HepG2 (cell line): ENCODE results near the gene JPT1. TPM values are rescaled to one million over a fixed set of nuclear protein-coding genes. Genes with fewer than 3 reads are reported as not detected.

Source experiments
- ATAC-seq: fragments of 200-7000 bp; cut with Tn5 transposase; 3 replicates; pipeline ENCODE4 v1.9.1; 2020; ENCODE audit warnings: mild to moderate bottlenecking, moderate library complexity
- BruUV-seq: library from RNA; stranded (reverse); fragments of 400-500 nt; replicated peaks from 2 replicates; lab custom pipeline; 2021; lab: Mats Ljungman, UMichigan
- CTCF ChIA-PET: fragments of 300-600 bp; formaldehyde crosslinking; extraction: SDS; loops from one replicate; lab custom pipeline; 2021; ENCODE audit warnings: low total read pairs, inconsistent platforms, low intra/inter-chr PET ratio; lab: Yijun Ruan, JAX
- POLR2A ChIA-PET: fragments of 350-600 bp; sonication (Branson Sonifier 250); formaldehyde crosslinking; loops from one replicate; lab custom pipeline; 2020; ENCODE audit warnings: antibody characterized with exemption, inconsistent platforms; lab: Yijun Ruan, JAX
- DNase-seq: peaks from one replicate; pipeline ENCODE4 v3.0.0-alpha.2; 2015; ENCODE audit warnings: low spot score
- FAIRE-seq: peaks from 3 replicates; lab custom pipeline; 2011; peaks lifted over from hg19 to GRCh38; lab: Jason Lieb, UNC
- H2AFZ ChIP-seq: one replicate; pipeline ENCODE4 v1.6.1; 2011; ENCODE audit warnings: low read length, inconsistent platforms
- H3K27ac ChIP-seq: fragments of 300-600 bp; 3 replicates; pipeline ENCODE4 v1.8.0; 2011; ENCODE audit warnings: mixed run types, mild to moderate bottlenecking, mixed read lengths, low read length, inconsistent platforms; ENCODE audit not compliant: insufficient read depth; ENCODE audit errors: extremely low read length
- H3K27me3 ChIP-seq, 2 experiments: fragments of 200-600 bp in 1 of 2; 2 replicates in 1 of 2; 3 replicates in 1 of 2; pipeline versions ENCODE4 v1.6.0 to v1.8.0; 2011; ENCODE audit warnings: low read length in 2 of 2, mild to moderate bottlenecking in 2 of 2, moderate library complexity in 2 of 2, inconsistent platforms in 1 of 2; ENCODE audit not compliant: insufficient read depth in 2 of 2, control insufficient read depth in 1 of 2
- H3K36me3 ChIP-seq, 2 experiments: fragments of 200-600 bp in 1 of 2; replicated peaks in 1 of 2; 2 replicates in 1 of 2; 3 replicates in 1 of 2; pipeline versions ENCODE4 v1.5.1 to v1.8.0; 2011; ENCODE audit warnings: low read length in 2 of 2, inconsistent platforms in 1 of 2; ENCODE audit not compliant: insufficient read depth in 2 of 2, control insufficient read depth in 1 of 2
- H3K4me1 ChIP-seq: 2 replicates; pipeline ENCODE4 v1.5.1; 2012; ENCODE audit warnings: low read length, inconsistent platforms; ENCODE audit not compliant: insufficient read depth
- H3K4me2 ChIP-seq: 2 replicates; pipeline ENCODE4 v1.6.0; 2011; ENCODE audit warnings: low read depth, low read length, inconsistent platforms
- H3K4me3 ChIP-seq, 3 experiments: fragments of 200-600 bp in 1 of 3; sonication (generic), shearing (Covaris generic) in 1 of 3; replicated peaks in 1 of 3; 2 replicates each; pipeline ENCODE4 v1.5.1; 2011 to 2016; ENCODE audit warnings: low read length in 3 of 3, inconsistent platforms in 2 of 3, low read depth in 2 of 3, mild to moderate bottlenecking in 2 of 3, control low read depth in 1 of 3, mixed read lengths in 1 of 3; ENCODE audit not compliant: insufficient read depth in 1 of 3
- H3K79me2 ChIP-seq: one replicate; pipeline ENCODE4 v1.6.1; 2011; ENCODE audit warnings: low read length, inconsistent platforms; ENCODE audit not compliant: insufficient read depth
- H3K9ac ChIP-seq: 2 replicates; pipeline ENCODE4 v1.6.0; 2011; ENCODE audit warnings: mild to moderate bottlenecking, low read depth, low read length, inconsistent platforms; ENCODE audit not compliant: insufficient read depth
- H3K9me3 ChIP-seq: 2 replicates; pipeline ENCODE4 v1.5.1; 2012; ENCODE audit warnings: mild to moderate bottlenecking, low read length
- H4K20me1 ChIP-seq: 2 replicates; pipeline ENCODE4 v1.6.0; 2011; ENCODE audit warnings: inconsistent platforms, mild to moderate bottlenecking, low read length, moderate library complexity; ENCODE audit not compliant: insufficient read depth
- AFF4 ChIP-seq: sonication (generic); formaldehyde crosslinking; IDR thresholded peaks from 2 replicates; pipeline ENCODE4 v1.4.0; 2020; ENCODE audit warnings: missing genetic modification reagents
- FOXO4 ChIP-seq: sonication (generic); formaldehyde crosslinking; conservative IDR thresholded peaks from 2 replicates; pipeline ENCODE4 v1.8.1; 2023; ENCODE audit warnings: missing genetic modification reagents
- GATAD1 ChIP-seq: IDR thresholded peaks from 2 replicates; pipeline ENCODE4 v1.6.1; 2016; ENCODE audit warnings: missing genetic modification reagents, missing compliant biosample characterization
- GMEB2 ChIP-seq: IDR thresholded peaks from 2 replicates; pipeline ENCODE4 v1.6.1; 2016; ENCODE audit warnings: missing biosample characterization, missing genetic modification reagents, low read depth
- GZF1 ChIP-seq: sonication (generic); formaldehyde crosslinking; IDR thresholded peaks from 2 replicates; pipeline ENCODE4 v1.5.1; 2020; ENCODE audit warnings: mild to moderate bottlenecking, missing genetic modification reagents
- KDM1A ChIP-seq: IDR thresholded peaks from 2 replicates; pipeline ENCODE4 v1.6.1; 2016; ENCODE audit warnings: missing compliant biosample characterization
- MEIS1 ChIP-seq: sonication (generic); formaldehyde crosslinking; IDR thresholded peaks from 2 replicates; pipeline ENCODE4 v1.9.0; 2021; ENCODE audit warnings: mild to moderate bottlenecking, missing genetic modification reagents, moderate library complexity, borderline replicate concordance
- POLR2G ChIP-seq: fragments of 200-400 bp; formaldehyde crosslinking; IDR thresholded peaks from 2 replicates; pipeline ENCODE4 v1.6.1; 2018; ENCODE audit warnings: mild to moderate bottlenecking, low read depth, low read length, moderate library complexity
- RBAK ChIP-seq: sonication (generic); formaldehyde crosslinking; IDR thresholded peaks from 2 replicates; pipeline ENCODE4 v1.5.1; 2020; ENCODE audit warnings: mild to moderate bottlenecking, missing genetic modification reagents
- SNRNP70 ChIP-seq: fragments of 200-400 bp; formaldehyde crosslinking; IDR thresholded peaks from 2 replicates; pipeline ENCODE4 v1.6.1; 2017; ENCODE audit warnings: mild to moderate bottlenecking, low read depth, low read length, moderate library complexity
- SP140L ChIP-seq: sonication (generic); formaldehyde crosslinking; IDR thresholded peaks from 2 replicates; pipeline ENCODE4 v1.4.0; 2020; ENCODE audit warnings: missing genetic modification reagents, borderline replicate concordance
- ZNF18 ChIP-seq: sonication (generic); formaldehyde crosslinking; IDR thresholded peaks from 2 replicates; pipeline ENCODE4 v1.8.0; 2022; ENCODE audit warnings: mild to moderate bottlenecking, missing genetic modification reagents; ENCODE audit not compliant: insufficient replicate concordance
- ZNF468 ChIP-seq: sonication (generic); formaldehyde crosslinking; IDR thresholded peaks from 2 replicates; pipeline ENCODE4 v1.8.0; 2022; ENCODE audit warnings: mild to moderate bottlenecking, moderate library complexity, missing genetic modification reagents
- ZNF691 ChIP-seq: sonication (generic); formaldehyde crosslinking; IDR thresholded peaks from 2 replicates; pipeline ENCODE4 v1.4.0; 2020; ENCODE audit warnings: missing genetic modification reagents, low read depth, mild to moderate bottlenecking, borderline replicate concordance
- WGBS: methylation state at CpG from one replicate; pipeline ENCODE4 v1.1.6; 2017; ENCODE audit warnings: low lambda C conversion rate; 5-methylcytosine and 5-hydroxymethylcytosine counted together
- in situ Hi-C: cut with HindIII; loops from 2 replicates; pipeline ENCODE4 v1.10.0; 2017; ENCODE audit warnings: low pct_unique_long_range_greater_than_20kb; ENCODE audit not compliant: extremely low pct_ligation_motif_present
- intact Hi-C: fragments of 100-400 bp; cut with micrococcal nuclease; formaldehyde crosslinking; loops from one replicate; pipeline ENCODE4 v1.10.0; 2022; ENCODE audit not compliant: unreplicated experiment
- polyA plus RNA-seq, 8 experiments: library from polyadenylated mRNA; depleted of rRNA in 3 of 8; stranded (reverse) in 7 of 8; unstranded in 1 of 8; fragments of >200 nt; fragmentation: Illumina TruSeq in 4 of 8; extraction: Trizol in 4 of 8; gene quantifications; 2 replicates each; pipeline versions ENCODE4 v1.2.1 to v1.2.3, GENCODE V29; 2011 to 2016; ENCODE audit warnings: low read depth in 4 of 8, missing spikeins in 1 of 8, mixed read lengths in 1 of 8; ENCODE audit not compliant: insufficient read depth in 1 of 8
- total RNA-seq, 5 experiments: library from RNA; depleted of rRNA; stranded (reverse); fragments of >200 nt; fragmentation: Illumina TruSeq; extraction: Trizol; gene quantifications; 2 replicates each; pipeline ENCODE4 v1.2.3, GENCODE V29; 2016; ENCODE audit warnings: low read depth in 1 of 5

The JPT1 gene
- total and polyA plus RNA-seq, 2 of the 13 experiments (the other 11 are each of a cell fraction or from before 2014, with no cell fraction given) = 43.3 to 256 TPM

- TF ChIP-seq ZNF691 (CRISPR knock-in tag) (no peak), GZF1 (no peak)
- TF ChIP-seq, all 625 proteins: peak for 0
Measured at GRCh38 chr17:75135946-75136345, 18.4 kb downstream of the JPT1 start (continued).

- no peak overlapping the region for H3K4me2 ChIP-seq
- H3K4me1 ChIP-seq = peaks cover 19% of the 10 kb centered on the region
- H4K20me1 ChIP-seq = peaks cover 2% of the 10 kb centered on the region; the same call in 1 of the 2 replicates
- H2AFZ ChIP-seq = no peak overlapping the region
- no peak for ATAC-seq
- in situ Hi-C loops = no loop called here
- BruUV-seq = no TSS peak
- H3K27me3 ChIP-seq = no peaks in the 10 kb centered on the region
- no peak overlapping the region for H3K9ac ChIP-seq
- intact Hi-C loops = no loop called here
- ChIA-PET POLR2A (no interaction called here), CTCF (no interaction called here)
- H3K27ac ChIP-seq = no peak overlapping the region
- 99% methylated on average over 5 of the region's 5 CpGs for WGBS
- H3K79me2 ChIP-seq = peaks cover 5% of the 10 kb centered on the region
- H3K9me3 ChIP-seq = no peaks in the 10 kb centered on the region
- peaks cover 7 to 30% of the 10 kb centered on the region in 2 experiments for H3K36me3 ChIP-seq
- FAIRE-seq = no peak
- no peak overlapping the region for H3K4me3 ChIP-seq
- no peak for DNase-seq
- TF ChIP-seq ZNF18 (no peak), FOXO4 (CRISPR knock-in tag) (no peak), GATAD1 (no peak), AFF4 (CRISPR knock-in tag) (no peak), ZNF468 (CRISPR knock-in tag) (no peak), POLR2G (no peak), RBAK (no peak), GMEB2 (CRISPR knock-in tag) (no peak), SNRNP70 (no peak), KDM1A (CRISPR knock-in tag) (no peak), SP140L (no peak), MEIS1 (CRISPR knock-in tag) (no peak)
Measured at GRCh38 chr17:75135452-75135851, 18.9 kb downstream of the JPT1 start.
